NCI-H2196 treated with DMSO at 0.1 percent for 48 hours (cell line): ENCODE measurements around the gene SHANK1.
A peak's percentile ranks its signal among the peaks of the same experiment; 100 is the strongest.

Source experiments
- DNase-seq: peaks from one replicate; lab custom pipeline; 2025; ENCODE audit not compliant: unreplicated experiment; lab: John Stamatoyannopoulos, UW

SHANK1 gene

GRCh38 chr19:50713556-50714236 lies 5.9 kb downstream of the SHANK1 start:
- DNase-seq: no peak

DNA sequence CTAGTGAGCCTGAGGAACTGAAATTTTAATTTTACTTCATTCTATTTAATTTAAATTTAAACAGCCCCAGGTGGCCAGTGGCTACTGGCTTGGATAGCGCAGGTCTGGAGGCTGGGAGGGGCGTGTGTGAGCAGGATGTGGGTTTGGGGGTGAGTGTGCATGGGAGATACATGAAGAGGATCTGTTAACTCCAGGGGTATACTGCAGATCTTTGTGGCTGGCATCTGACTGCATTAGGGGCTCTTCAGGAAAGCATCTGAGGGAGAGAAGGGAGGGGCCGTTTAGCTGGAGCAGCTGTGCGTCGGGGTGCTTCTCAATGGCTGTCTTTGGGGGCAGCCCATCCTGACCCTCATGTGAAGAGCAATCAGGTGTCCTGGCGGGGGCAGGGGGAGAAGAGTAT lies 6.8 kb downstream of the SHANK1 start:
- DNase-seq: no peak

- no peak for DNase-seq
Measured at GRCh38 chr19:50711805-50712204, 7.8 kb downstream of the SHANK1 start.

GRCh38 chr19:50711196-50711595 lies 8.4 kb downstream of the SHANK1 start:
- no peak for DNase-seq

- DNase-seq: no peak
Measured at GRCh38 chr19:50710612-50711011, 9.0 kb downstream of the SHANK1 start.

GRCh38 chr19:50710094-50710493 lies 9.5 kb downstream of the SHANK1 start:
- peak; percentile 68 for DNase-seq

DNA sequence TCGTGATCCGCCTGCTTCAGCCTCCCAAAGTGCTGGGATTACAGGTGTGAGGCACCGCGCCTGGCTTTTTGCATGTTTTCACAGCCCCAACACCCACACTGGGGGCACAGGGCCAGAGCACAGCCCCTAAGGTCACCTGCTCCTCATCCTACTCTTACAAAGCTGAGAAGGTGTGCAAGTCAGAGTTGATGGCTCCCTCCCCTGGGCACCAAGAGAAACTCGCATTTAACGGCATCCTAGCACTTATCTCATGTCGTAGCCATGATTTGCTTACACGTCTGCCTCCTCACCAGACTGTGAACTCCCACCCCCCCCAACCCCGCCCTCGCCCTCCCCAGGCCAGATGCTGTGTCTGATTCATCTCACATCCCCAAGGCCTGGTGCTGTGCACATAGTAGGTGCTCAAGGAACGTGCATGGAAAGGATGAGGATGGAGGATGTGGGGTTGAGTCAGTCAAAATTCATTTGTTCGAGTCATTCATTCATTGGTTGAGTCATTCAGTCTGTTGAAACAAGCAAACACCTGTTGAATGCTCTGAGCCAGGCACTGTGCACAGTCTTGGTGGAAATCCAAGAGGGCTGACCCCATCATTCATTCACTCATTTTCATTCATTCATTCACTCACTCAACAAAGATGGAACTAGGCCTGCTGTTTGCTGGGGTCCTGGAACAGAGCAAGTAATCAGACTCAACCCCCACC lies 11.3 kb downstream of the SHANK1 start:
- no peak for DNase-seq

DNA sequence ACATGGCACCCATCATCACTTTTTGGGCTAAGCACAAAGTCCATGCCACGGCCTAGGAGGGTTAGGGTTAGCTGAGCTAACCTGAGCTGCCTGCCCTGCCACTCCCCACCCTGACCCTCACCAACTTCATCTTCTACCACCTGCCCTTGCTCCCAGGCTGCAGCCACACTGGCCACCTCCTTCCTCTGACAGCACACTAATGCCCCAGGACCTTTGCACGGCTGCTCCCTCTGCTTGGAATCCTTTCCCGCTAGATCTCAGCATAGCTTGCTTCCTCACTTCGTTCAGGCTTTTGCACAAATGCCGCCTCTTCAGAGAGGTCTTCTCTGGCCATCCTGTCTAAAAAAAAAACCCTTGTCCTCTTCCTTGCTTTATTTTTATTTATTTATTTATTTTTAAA lies 13.2 kb downstream of the SHANK1 start:
- DNase-seq: no peak

DNA sequence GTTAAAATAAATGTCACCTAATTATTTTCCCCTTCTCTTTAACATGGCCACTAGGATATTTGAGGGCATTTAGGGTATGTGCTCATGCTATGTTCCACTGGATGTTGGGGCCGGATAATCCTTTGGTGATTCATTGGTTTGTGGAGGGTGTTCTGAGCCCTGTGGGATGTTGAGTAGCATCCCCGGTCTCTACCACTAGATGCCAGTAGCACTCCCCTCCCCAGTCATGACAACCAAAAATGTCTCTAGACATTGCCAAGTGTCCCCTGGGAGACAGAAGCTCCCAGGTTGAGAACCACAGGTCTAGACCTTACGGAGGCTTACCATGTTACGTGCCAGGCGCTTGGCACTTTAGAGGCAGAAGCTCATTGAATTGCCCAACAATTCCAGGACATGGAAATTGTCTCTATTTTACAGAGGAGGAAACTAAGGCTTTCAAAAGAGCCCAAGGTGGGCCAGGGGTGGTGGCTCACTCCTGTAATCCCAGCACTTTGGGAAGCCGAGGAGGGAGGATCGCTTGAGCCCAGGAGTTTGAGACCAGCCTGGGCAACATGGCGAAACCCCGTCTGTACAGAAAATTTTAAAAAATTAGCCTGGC lies 14.1 kb downstream of the SHANK1 start:
- DNase-seq: peak; percentile 39

- DNase-seq: no peak
Measured at GRCh38 chr19:50703915-50704796, 15.4 kb downstream of the SHANK1 start.

DNA sequence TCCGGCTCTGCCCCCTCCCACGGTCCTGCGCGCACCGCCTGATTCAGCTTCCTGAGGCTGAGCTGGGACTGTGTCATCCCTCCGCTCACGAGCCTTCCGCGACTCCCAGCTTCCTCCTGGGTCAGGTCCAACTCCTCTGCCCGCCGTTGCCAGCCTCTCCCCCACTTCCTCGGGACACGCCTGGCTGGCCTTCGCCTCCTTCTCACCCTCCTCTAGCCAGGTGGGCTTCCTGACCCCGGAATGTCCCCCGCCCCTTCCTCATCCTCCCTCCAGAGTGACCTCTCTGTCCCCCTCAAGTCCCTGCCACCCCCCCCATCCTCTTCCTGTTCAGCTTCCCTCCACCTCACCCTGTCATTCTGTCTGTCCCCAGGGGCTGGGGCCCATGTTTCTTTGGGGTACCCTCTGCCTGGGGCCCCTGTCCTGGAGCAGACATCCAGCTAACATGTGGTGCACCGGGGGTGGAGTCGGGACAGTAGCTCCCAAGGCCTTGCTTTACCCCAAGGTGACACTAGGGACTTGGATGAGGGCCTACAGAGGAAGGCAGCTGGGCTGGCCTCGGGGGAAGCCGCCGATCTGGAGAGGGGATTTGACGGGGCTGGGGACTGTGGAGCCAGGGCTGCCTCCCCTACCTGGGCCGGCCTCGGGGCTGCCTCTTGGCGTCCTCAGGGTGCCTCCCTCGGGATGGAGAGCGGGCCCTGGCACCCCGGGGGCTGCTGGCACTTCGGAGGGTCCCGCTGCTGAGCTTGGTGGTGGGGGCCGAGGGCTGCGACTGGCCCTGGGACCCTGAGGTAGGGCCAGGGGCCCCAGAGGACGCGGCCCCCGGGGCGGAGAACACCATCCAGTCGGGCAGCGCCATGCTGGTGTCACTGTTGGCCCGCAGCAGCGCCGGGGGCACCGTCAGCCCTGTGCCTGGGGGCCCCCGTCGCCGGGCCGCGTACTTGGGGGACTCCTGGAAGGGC lies 16.5 kb downstream of the SHANK1 start:
- DNase-seq: no peak

DNA sequence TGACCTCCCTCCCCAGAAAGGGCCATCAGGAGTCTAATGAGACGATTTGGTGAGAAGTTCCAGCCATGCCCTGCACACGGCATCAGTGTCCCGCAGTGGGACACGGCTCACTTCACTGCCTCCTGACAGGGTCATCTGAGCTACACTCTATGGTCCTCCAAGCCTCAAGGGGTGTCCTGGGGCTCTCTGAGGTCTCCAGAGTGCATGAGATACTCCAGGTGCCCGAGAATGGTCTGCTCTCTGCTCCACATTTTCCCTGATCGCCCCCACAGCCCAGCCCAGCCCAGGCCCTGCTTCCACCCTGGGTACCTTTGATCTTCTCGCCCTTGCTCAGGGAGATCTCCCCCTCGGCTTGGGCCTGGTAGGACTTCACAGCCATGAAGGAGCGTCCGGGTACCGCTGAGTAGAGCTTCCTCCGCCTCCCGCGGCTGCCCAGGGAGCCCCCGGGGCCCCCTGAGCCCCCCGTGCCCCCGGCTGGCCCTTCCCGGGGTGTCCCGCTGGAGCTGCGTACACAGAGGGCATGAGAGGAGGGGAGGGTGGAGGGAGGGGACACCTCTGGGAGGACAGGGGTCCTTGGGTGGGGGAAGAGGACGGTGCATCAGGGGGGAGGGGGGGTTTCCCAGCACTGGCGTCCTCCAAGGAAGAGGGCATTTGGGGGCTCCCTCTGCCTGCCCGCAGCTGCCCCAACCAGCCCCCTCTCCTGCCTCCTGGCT lies 17.3 kb downstream of the SHANK1 start:
- DNase-seq: no peak

DNA sequence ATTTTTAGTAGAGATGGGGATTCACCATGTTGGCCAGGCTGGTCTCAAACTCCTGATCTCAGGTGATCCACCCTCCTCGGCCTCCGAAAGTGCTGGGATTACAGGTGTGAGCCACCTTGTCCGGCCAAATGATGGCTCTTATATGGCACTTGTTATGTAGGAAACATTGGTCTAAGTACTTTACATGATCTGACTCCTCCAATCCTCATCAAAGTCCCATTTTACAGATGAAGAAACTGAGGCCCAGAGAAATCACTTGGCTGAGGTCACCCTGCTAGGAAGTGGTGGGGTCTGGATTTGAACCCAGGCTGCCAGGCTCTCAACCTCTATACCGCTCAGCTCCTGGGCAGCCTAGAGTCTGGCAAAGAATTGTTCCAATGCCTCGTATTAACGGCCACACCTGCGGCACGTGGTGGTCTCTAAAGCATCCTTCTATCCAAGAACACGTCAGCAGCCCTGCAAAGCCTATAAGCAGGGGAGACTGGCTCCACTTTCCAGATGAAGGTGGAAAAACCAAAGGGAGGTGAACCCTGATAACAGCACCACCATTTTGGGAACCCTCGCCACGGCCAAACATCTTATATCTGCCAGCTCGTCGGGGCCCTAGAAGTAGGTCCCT lies 18.1 kb downstream of the SHANK1 start:
- DNase-seq: no peak

- DNase-seq: no peak
Measured at GRCh38 chr19:50697414-50698124, 22.0 kb downstream of the SHANK1 start.

DNA sequence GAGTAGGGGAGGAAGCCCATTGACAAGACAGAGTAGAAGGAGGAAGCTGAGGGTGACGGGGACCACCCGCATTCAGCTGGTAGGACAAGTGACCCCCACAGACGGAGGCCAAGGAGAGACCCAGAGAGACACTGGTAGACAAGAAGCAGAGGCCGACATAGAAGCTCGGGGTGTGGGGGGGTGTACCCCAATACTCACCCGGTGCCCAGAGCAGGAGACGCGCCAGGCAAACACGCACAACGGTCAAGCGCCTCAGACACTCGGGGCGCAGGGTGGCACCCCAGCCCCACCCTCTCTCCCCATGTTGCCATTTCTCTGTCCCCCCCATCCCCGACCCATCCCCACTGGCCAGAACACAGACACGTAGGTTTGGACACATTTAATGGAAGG lies 23.5 kb downstream of the SHANK1 start:
- DNase-seq: no peak

GRCh38 chr19:50695251-50696093 lies 24.1 kb downstream of the SHANK1 start:
- peak; percentile 54 for DNase-seq

- DNase-seq: no peak
Measured at GRCh38 chr19:50694815-50695145, 24.8 kb downstream of the SHANK1 start.
